GM23248 (cell line): Measurements from ENCODE around the gene HNRNPA2B1.

ENCODE experiments used
- EZH2 ChIP-seq: fragments of 200-600 bp; sonication (generic); IDR thresholded peaks from 2 replicates; pipeline ENCODE4 v1.6.1; 2018; ENCODE audit warnings: antibody characterized with exemption, mild to moderate bottlenecking; ENCODE audit not compliant: insufficient read depth, poor library complexity, severe bottlenecking
- EZH2phosphoT487 ChIP-seq: fragments of 200-600 bp; sonication (generic); IDR thresholded peaks from 2 replicates; pipeline ENCODE4 v1.6.1; 2018; ENCODE audit warnings: antibody characterized with exemption, moderate library complexity, mild to moderate bottlenecking, low read depth; ENCODE audit not compliant: insufficient read depth

DNA sequence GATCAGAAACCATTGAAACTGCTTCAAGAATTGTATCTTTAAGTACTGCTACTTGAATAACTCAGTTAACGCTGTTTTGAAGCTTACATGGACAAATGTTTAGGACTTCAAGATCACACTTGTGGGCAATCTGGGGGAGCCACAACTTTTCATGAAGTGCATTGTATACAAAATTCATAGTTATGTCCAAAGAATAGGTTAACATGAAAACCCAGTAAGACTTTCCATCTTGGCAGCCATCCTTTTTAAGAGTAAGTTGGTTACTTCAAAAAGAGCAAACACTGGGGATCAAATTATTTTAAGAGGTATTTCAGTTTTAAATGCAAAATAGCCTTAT is 14.7 kb downstream of the HNRNPA2B1 start:
- no peak for TF ChIP-seq EZH2
- no peak for TF ChIP-seq EZH2phosphoT487
